CD8-positive, alpha-beta memory T cell (primary cell): Measurements from ENCODE around the gene ABHD17C. TPM values are rescaled to one million over a fixed set of nuclear protein-coding genes. Genes with fewer than 3 reads are reported as not detected.
A peak's percentile ranks its signal among the peaks of the same experiment; 100 is the strongest.

Source experiments
- CTCF ChIA-PET: fragments of 350-600 bp; sonication (Branson Sonifier 250); formaldehyde crosslinking; loops from one replicate; lab custom pipeline; 2021; ENCODE audit warnings: antibody characterized with exemption; lab: Charles Lee
- POLR2A ChIA-PET: fragments of 350-600 bp; sonication (Branson Sonifier 250); formaldehyde crosslinking; loops from one replicate; lab custom pipeline; 2021; ENCODE audit warnings: antibody characterized with exemption; lab: Charles Lee
- DNase-seq, 5 donors: peaks; one replicate each; pipeline versions ENCODE4 v3.0.0 to v3.0.0-alpha.2; 2020 to 2022; ENCODE audit warnings: mixed read lengths in 1 of 5
- H3K27ac ChIP-seq: one replicate; pipeline ENCODE4 v1.7.0; 2013; ENCODE audit warnings: low read depth, mild to moderate bottlenecking, low read length, moderate library complexity
- H3K27me3 ChIP-seq: 2 replicates; pipeline ENCODE4 v1.7.0; 2013; ENCODE audit warnings: low read length, mild to moderate bottlenecking; ENCODE audit not compliant: insufficient read depth, poor library complexity, severe bottlenecking
- H3K36me3 ChIP-seq: 2 replicates; pipeline ENCODE4 v1.7.0; 2013; ENCODE audit warnings: mild to moderate bottlenecking, low read length, moderate library complexity; ENCODE audit not compliant: insufficient read depth
- H3K4me1 ChIP-seq: 2 replicates; pipeline ENCODE4 v1.7.0; 2013; ENCODE audit warnings: mild to moderate bottlenecking, low read length, moderate library complexity; ENCODE audit not compliant: insufficient read depth
- H3K4me3 ChIP-seq: 2 replicates; pipeline ENCODE4 v1.7.0; 2013; ENCODE audit warnings: mild to moderate bottlenecking, low read length
- H3K9me3 ChIP-seq: 2 replicates; pipeline ENCODE4 v1.7.0; 2013; ENCODE audit warnings: mild to moderate bottlenecking, low read length
- H3K27ac Mint-ChIP-seq, 8 donors: one replicate each; pipeline ENCODE4 v1.8.0; 2020 to 2021; ENCODE audit warnings: mixed read lengths in 8 of 8, mild to moderate bottlenecking in 6 of 8, inconsistent platforms in 3 of 8, moderate library complexity in 3 of 8
- H3K27me3 Mint-ChIP-seq, 2 donors: one replicate each; pipeline ENCODE4 v1.8.0; 2020 to 2021; ENCODE audit warnings: mixed read lengths in 2 of 2, mild to moderate bottlenecking in 1 of 2, moderate library complexity in 1 of 2
- H3K36me3 Mint-ChIP-seq, 3 donors: one replicate each; pipeline ENCODE4 v1.8.0; 2020 to 2021; ENCODE audit warnings: mixed read lengths in 3 of 3, inconsistent platforms in 1 of 3, mild to moderate bottlenecking in 1 of 3
- H3K4me1 Mint-ChIP-seq, 3 donors: one replicate each; pipeline ENCODE4 v1.8.0; 2020 to 2021; ENCODE audit warnings: mixed read lengths in 3 of 3, inconsistent platforms in 1 of 3, mild to moderate bottlenecking in 1 of 3
- H3K4me3 Mint-ChIP-seq, 7 donors: one replicate each; pipeline ENCODE4 v1.8.0; 2020 to 2021; ENCODE audit warnings: mixed read lengths in 7 of 7, mild to moderate bottlenecking in 6 of 7, moderate library complexity in 4 of 7, inconsistent platforms in 2 of 7
- H3K9me3 Mint-ChIP-seq, 5 donors: one replicate each; pipeline ENCODE4 v1.8.0; 2020 to 2022; ENCODE audit warnings: mixed read lengths in 5 of 5, mild to moderate bottlenecking in 3 of 5, moderate library complexity in 2 of 5, inconsistent platforms in 1 of 5
- polyA plus RNA-seq: library from polyadenylated mRNA; unstranded; fragments of 300-500 nt; fragmentation: Illumina TruSeq; gene quantifications from one replicate; pipeline ENCODE4 v1.2.3, GENCODE V29; 2021
- total RNA-seq, 2 experiments: library from RNA; stranded (reverse); gene quantifications; one replicate each; pipeline ENCODE4 v1.2.3, GENCODE V29; 2021

Gene ABHD17C
- total and polyA plus RNA-seq, 3 experiments from 2014 or later, result 3.1 to 6.3 (median 5.6) TPM

DNA sequence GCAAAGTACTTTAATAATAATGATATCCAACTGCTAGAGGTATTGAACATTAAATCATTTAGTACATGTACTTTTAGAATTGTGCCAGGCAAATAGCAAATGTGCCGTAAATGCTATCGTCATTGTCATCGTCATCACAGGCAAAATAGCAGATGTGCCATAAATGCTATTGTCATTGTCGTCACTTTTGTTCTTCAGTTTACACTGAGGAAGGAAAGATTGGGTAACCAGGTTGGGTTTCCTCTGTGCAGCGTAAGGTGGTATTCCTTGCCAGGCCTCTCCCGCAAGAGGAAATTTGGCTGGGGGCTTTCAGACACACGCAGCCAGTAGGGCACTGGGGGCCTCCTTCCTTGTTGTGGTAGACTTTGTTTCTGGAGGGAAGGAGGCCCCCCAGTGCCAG is 26.4 kb downstream of the ABHD17C start:
- H3K4me3 Mint-ChIP-seq, result no peak overlapping the region
- H3K4me1 Mint-ChIP-seq, result no peaks in the 10 kb centered on the region
- POLR2A ChIA-PET, result interaction anchor here (0.7 kb wide), 1 partner anchor 99 kb away, joined by 9 read pairs; no protein-coding TSS in a partner anchor
- peaks cover 0 to 4% of the 10 kb centered on the region in 2 donors for H3K27me3 Mint-ChIP-seq
- H3K27ac Mint-ChIP-seq, result no peak overlapping the region
- DNase-seq, result no peak
- Histone ChIP-seq H3K27me3 (no peaks in the 10 kb centered on the region), H3K9me3 (no peaks in the 10 kb centered on the region), H3K27ac (no peak overlapping the region), H3K4me3 (no peak overlapping the region), H3K4me1 (no peaks in the 10 kb centered on the region), H3K36me3 (no peaks in the 10 kb centered on the region)
- peaks cover 0 to 3% (median 0%) of the 10 kb centered on the region in 5 donors for H3K9me3 Mint-ChIP-seq
- peaks cover 2 to 13% (median 2%) of the 10 kb centered on the region in 3 donors for H3K36me3 Mint-ChIP-seq
- CTCF ChIA-PET, result no interaction called here

DNA sequence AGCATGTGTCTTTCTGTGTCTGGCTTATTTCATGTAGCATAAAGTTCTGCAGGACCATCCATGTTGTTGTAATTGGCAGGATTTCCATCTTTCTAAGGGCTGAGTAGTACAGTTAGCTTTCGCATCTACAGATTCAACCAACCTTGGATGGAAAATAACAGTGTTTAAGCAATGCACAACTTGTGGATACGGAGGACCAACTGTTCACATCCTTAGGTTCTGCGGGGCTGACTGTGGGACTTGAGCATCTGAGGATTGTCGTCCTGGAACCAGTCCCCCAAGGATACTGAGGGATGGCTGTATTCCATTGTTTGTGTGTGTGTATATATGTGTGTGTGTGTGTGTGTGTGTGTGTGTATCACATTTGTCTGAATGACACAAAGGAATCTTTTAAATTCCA is 27.7 kb downstream of the ABHD17C start:
- H3K27me3 ChIP-seq, result no peaks in the 10 kb centered on the region
- CTCF ChIA-PET, result no interaction called here
- no peaks in the 10 kb centered on the region for H3K9me3 ChIP-seq
- H3K4me1 ChIP-seq, result no peaks in the 10 kb centered on the region
- H3K4me1 Mint-ChIP-seq, result no peaks in the 10 kb centered on the region
- H3K4me3 Mint-ChIP-seq, result no peak overlapping the region
- H3K27ac Mint-ChIP-seq, result no peak overlapping the region
- DNase-seq, result no peak
- H3K9me3 Mint-ChIP-seq, result peaks cover 0 to 3% (median 0%) of the 10 kb centered on the region in 5 donors
- no peaks in the 10 kb centered on the region for H3K36me3 ChIP-seq
- peaks cover 0 to 4% of the 10 kb centered on the region in 2 donors for H3K27me3 Mint-ChIP-seq
- H3K36me3 Mint-ChIP-seq, result peaks cover 2 to 13% (median 4%) of the 10 kb centered on the region in 3 donors
- POLR2A ChIA-PET, result no interaction called here
- H3K4me3 ChIP-seq, result no peak overlapping the region
- H3K27ac ChIP-seq, result no peak overlapping the region

DNA sequence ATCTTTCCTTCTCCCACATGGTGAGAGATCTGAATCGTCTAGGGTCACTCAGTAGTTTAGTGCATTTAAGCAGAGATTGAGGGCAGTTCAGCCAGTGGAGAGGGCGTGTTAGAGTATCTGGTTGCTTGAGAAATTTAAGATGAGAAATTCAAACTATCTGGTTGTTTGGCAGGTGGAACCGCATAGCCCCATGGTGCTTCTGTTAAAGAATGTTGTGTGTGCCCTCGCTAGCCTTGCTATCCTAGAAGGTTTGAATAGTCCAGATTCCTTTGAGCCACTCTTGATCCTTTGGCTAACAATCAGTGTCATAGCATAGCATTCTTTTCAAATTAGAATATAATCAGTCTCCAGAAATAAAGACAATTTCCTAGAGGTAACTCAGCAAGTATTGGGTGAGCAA is 32.1 kb downstream of the ABHD17C start:
- Mint-ChIP-seq H3K27me3 (peaks cover 0 to 2% of the 10 kb centered on the region in 2 donors), H3K4me3 (no peak overlapping the region), H3K27ac (no peak overlapping the region), H3K4me1 (no peaks in the 10 kb centered on the region), H3K36me3 (peaks cover 2 to 13% (median 4%) of the 10 kb centered on the region in 3 donors), H3K9me3 (peaks cover 0 to 3% (median 0%) of the 10 kb centered on the region in 5 donors)
- Histone ChIP-seq H3K27ac (no peak overlapping the region), H3K4me3 (no peak overlapping the region), H3K27me3 (no peaks in the 10 kb centered on the region), H3K36me3 (no peaks in the 10 kb centered on the region), H3K9me3 (no peaks in the 10 kb centered on the region), H3K4me1 (no peaks in the 10 kb centered on the region)
- ChIA-PET CTCF (no interaction called here), POLR2A (no interaction called here)
- DNase-seq, result no peak

DNA sequence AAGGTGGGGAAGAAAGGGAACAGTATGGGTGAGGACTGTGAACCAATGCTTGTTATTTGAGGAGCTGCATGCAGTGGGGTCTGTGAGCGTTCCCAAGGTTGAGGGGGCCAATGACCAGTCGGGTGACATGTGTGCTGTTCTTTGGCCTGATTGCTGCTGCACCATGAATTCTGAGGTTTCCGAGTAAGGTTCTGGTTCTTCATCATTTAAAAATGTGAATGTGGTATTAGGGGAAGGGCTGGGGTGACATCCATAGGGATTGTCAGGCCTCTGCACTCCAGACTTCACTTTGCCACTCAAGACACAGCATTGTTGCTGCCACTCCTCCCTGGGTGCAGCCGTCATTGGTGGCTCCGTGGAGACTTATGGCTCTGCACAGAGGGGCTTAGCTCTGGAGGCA is 32.5 kb downstream of the ABHD17C start:
- Mint-ChIP-seq H3K9me3 (peaks cover 0 to 3% (median 0%) of the 10 kb centered on the region in 5 donors), H3K27me3 (peaks cover 0 to 2% of the 10 kb centered on the region in 2 donors), H3K27ac (no peak overlapping the region), H3K36me3 (peaks cover 2 to 13% (median 4%) of the 10 kb centered on the region in 3 donors), H3K4me3 (no peak overlapping the region), H3K4me1 (no peaks in the 10 kb centered on the region)
- no peak for DNase-seq
- POLR2A ChIA-PET, result no interaction called here
- H3K4me1 ChIP-seq, result no peaks in the 10 kb centered on the region
- no peaks in the 10 kb centered on the region for H3K36me3 ChIP-seq
- H3K27ac ChIP-seq, result no peak overlapping the region
- no peaks in the 10 kb centered on the region for H3K27me3 ChIP-seq
- CTCF ChIA-PET, result no interaction called here
- H3K9me3 ChIP-seq, result no peaks in the 10 kb centered on the region
- H3K4me3 ChIP-seq, result no peak overlapping the region

- POLR2A ChIA-PET, result no interaction called here
- H3K9me3 Mint-ChIP-seq, result peaks cover 0 to 3% (median 0%) of the 10 kb centered on the region in 5 donors
- H3K4me3 ChIP-seq, result no peak overlapping the region
- no peaks in the 10 kb centered on the region for H3K9me3 ChIP-seq
- H3K4me3 Mint-ChIP-seq, result no peak overlapping the region
- H3K27me3 ChIP-seq, result no peaks in the 10 kb centered on the region
- H3K36me3 ChIP-seq, result no peaks in the 10 kb centered on the region
- H3K27ac ChIP-seq, result no peak overlapping the region
- H3K27me3 Mint-ChIP-seq, result no peaks in the 10 kb centered on the region
- no peaks in the 10 kb centered on the region for H3K4me1 ChIP-seq
- peaks cover 0 to 6% (median 4%) of the 10 kb centered on the region in 3 donors for H3K36me3 Mint-ChIP-seq
- no peak overlapping the region for H3K27ac Mint-ChIP-seq
- H3K4me1 Mint-ChIP-seq, result no peaks in the 10 kb centered on the region
- no peak for DNase-seq
- CTCF ChIA-PET, result no interaction called here
Measured at GRCh38 chr15:80730387-80730786, 35.3 kb downstream of the ABHD17C start.

DNA sequence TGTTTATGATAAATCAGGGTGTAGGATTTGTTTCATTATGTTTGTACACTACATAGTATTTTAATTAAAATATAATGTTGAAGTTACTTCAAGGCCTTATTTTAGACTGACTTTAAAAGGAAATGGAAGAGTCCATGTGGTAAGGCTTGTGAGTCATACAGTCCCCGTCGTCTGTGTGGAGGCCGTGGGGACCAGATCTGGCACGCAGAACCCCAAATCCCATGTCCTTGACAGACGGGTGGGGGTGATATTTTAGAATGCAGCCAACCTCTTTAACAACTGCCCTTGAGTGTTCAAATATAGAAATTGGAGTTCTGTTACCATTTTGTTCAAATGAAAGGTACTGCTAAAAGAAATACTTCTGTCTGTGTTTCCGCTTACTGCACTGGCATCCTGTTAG is 35.8 kb downstream of the ABHD17C start:
- DNase-seq, result no peak
- Mint-ChIP-seq H3K27me3 (no peaks in the 10 kb centered on the region), H3K4me3 (no peak overlapping the region), H3K36me3 (peaks cover 0 to 5% (median 4%) of the 10 kb centered on the region in 3 donors), H3K4me1 (no peaks in the 10 kb centered on the region), H3K27ac (peak overlapping the region in 1 of 8 donors; percentile 72), H3K9me3 (peaks cover 0 to 2% (median 0%) of the 10 kb centered on the region in 5 donors)
- Histone ChIP-seq H3K4me3 (no peak overlapping the region), H3K27ac (no peak overlapping the region), H3K27me3 (no peaks in the 10 kb centered on the region), H3K4me1 (no peaks in the 10 kb centered on the region), H3K36me3 (no peaks in the 10 kb centered on the region), H3K9me3 (no peaks in the 10 kb centered on the region)
- ChIA-PET POLR2A (no interaction called here), CTCF (no interaction called here)

DNA sequence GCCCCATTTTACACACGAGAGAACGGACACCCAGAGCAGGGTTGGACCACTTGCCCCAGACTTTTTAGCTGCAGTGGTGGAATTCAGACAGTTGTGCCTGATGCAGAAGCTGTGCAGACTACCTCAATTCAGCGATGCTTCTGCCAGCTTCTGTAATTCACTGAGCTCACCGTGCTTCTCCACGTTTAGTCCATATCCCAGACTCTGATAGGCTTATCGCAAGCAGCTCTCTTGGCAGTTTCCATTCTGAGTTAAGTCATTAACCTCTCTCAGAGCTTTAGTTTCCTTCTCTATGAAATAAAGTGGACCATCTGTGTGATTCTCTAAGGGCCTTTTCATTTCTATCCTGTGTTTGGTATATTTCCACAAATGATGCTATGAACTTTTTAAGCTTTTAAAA is 37.1 kb downstream of the ABHD17C start:
- no peaks in the 10 kb centered on the region for H3K36me3 Mint-ChIP-seq
- Histone ChIP-seq H3K4me3 (no peak overlapping the region), H3K36me3 (no peaks in the 10 kb centered on the region), H3K27me3 (no peaks in the 10 kb centered on the region), H3K9me3 (no peaks in the 10 kb centered on the region), H3K27ac (no peak overlapping the region), H3K4me1 (no peaks in the 10 kb centered on the region)
- no peaks in the 10 kb centered on the region for H3K9me3 Mint-ChIP-seq
- CTCF ChIA-PET, result no interaction called here
- DNase-seq, result no peak
- H3K27ac Mint-ChIP-seq, result no peak overlapping the region
- H3K27me3 Mint-ChIP-seq, result no peaks in the 10 kb centered on the region
- POLR2A ChIA-PET, result no interaction called here
- no peak overlapping the region for H3K4me3 Mint-ChIP-seq
- no peaks in the 10 kb centered on the region for H3K4me1 Mint-ChIP-seq

DNA sequence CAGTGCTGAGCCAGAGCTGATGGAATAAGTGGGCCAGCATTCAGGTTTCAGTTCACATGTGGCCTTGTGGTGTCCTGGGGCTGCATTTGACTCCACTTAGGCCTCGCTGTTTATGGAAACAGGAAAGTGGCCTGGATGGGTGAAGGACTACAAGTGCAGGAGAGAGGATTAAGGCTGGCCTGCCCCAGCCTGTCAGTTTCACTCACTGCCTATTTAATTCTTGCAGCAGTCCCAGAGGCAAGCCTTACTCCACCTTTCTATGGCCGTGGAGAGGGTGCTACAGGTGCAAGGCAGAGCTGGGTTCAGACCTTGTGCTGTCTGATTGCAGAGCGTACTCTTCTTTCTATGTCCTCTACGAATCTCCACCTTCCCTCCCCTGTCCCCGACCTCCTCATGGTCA is 37.7 kb downstream of the ABHD17C start:
- H3K4me3 ChIP-seq, result no peak overlapping the region
- H3K9me3 Mint-ChIP-seq, result no peaks in the 10 kb centered on the region

More for the DNA sequence above, 37.7 kb downstream of the ABHD17C start:
- Histone ChIP-seq H3K36me3 (no peaks in the 10 kb centered on the region), H3K27me3 (no peaks in the 10 kb centered on the region), H3K27ac (no peak overlapping the region), H3K9me3 (no peaks in the 10 kb centered on the region), H3K4me1 (no peaks in the 10 kb centered on the region)
- Mint-ChIP-seq H3K4me1 (no peaks in the 10 kb centered on the region), H3K27ac (no peak overlapping the region), H3K36me3 (peaks cover 0 to 3% (median 0%) of the 10 kb centered on the region in 3 donors), H3K4me3 (no peak overlapping the region), H3K27me3 (no peaks in the 10 kb centered on the region)
- DNase-seq, result no peak
- ChIA-PET CTCF (no interaction called here), POLR2A (no interaction called here)
